PC-3 (cell line): ENCODE measurements around the gene CADM4. TPM values are rescaled to one million over a fixed set of nuclear protein-coding genes. Genes with fewer than 3 reads are reported as not detected.
"Not testable (repeated sequence)": the region's sequence is repeated elsewhere in the genome, so short reads cannot be mapped to it uniquely, and the experiment has no call there.

Experiments
- ATAC-seq: fragments of 200-7000 bp; cut with Tn5 transposase; 2 replicates; pipeline ENCODE4 v1.9.1; 2020; ENCODE audit warnings: mild to moderate bottlenecking, moderate library complexity
- BruUV-seq: library from RNA; stranded (reverse); fragments of 400-500 nt; replicated peaks from 2 replicates; lab custom pipeline; 2021; lab: Mats Ljungman, UMichigan
- CTCF ChIA-PET: fragments of 300-600 bp; sonication (Branson Sonifier 250); formaldehyde crosslinking; loops from one replicate; lab custom pipeline; 2022; ENCODE audit warnings: antibody characterized with exemption; lab: Charles Lee
- POLR2A ChIA-PET: fragments of 300-600 bp; sonication (Branson Sonifier 250); formaldehyde crosslinking; loops from one replicate; lab custom pipeline; 2022; ENCODE audit warnings: antibody characterized with exemption; ENCODE audit not compliant: unreplicated experiment; lab: Charles Lee
- DNase-seq: peaks from one replicate; pipeline ENCODE4 v3.0.0-alpha.2; 2015
- H2AFZ ChIP-seq: fragments of 300-600 bp; sonication (generic); 2 replicates; pipeline ENCODE4 v1.6.0; 2016; ENCODE audit warnings: antibody characterized with exemption, low read length
- H3F3A ChIP-seq: fragments of 300-600 bp; sonication (generic); one replicate; pipeline ENCODE4 v1.6.0; 2017; ENCODE audit warnings: antibody characterized with exemption, low read length, control low read depth, mild to moderate bottlenecking; ENCODE audit not compliant: unreplicated experiment
- H3K27ac ChIP-seq: fragments of 300-600 bp; sonication (generic); 2 replicates; pipeline ENCODE4 v1.5.1; 2016; ENCODE audit warnings: mild to moderate bottlenecking, low read length
- H3K27me3 ChIP-seq: fragments of 300-600 bp; sonication (generic); 2 replicates; pipeline ENCODE4 v1.6.1; 2016; ENCODE audit warnings: low read length, mixed read lengths
- H3K36me3 ChIP-seq: fragments of 300-600 bp; sonication (generic); 2 replicates; pipeline ENCODE4 v1.6.1; 2016; ENCODE audit warnings: low read depth, mixed run types, low read length, mixed read lengths
- H3K4me1 ChIP-seq: fragments of 300-600 bp; sonication (generic); 2 replicates; pipeline ENCODE4 v1.5.1; 2016; ENCODE audit warnings: low read length; ENCODE audit not compliant: insufficient read depth
- H3K4me2 ChIP-seq: fragments of 300-600 bp; sonication (generic); 2 replicates; pipeline ENCODE4 v1.6.0; 2016; ENCODE audit warnings: low read length
- H3K4me3 ChIP-seq: fragments of 300-600 bp; sonication (generic); 2 replicates; pipeline ENCODE4 v1.5.1; 2016; ENCODE audit warnings: mild to moderate bottlenecking, low read length, mixed read lengths
- H3K79me2 ChIP-seq: fragments of 300-600 bp; sonication (generic); 2 replicates; pipeline ENCODE4 v1.6.1; 2017; ENCODE audit warnings: low read length, mixed read lengths
- H3K9ac ChIP-seq: fragments of 300-600 bp; sonication (generic); 2 replicates; pipeline ENCODE4 v1.6.0; 2016; ENCODE audit warnings: mild to moderate bottlenecking, low read length
- H3K9me2 ChIP-seq: fragments of 300-600 bp; sonication (generic); replicated peaks from 2 replicates; pipeline ENCODE4 v1.6.1; 2016; ENCODE audit warnings: mixed run types, low read length, mixed read lengths
- H3K9me3 ChIP-seq: fragments of 300-600 bp; sonication (generic); 2 replicates; pipeline ENCODE4 v1.6.1; 2016; ENCODE audit warnings: low read length, mixed read lengths
- H4K20me1 ChIP-seq: fragments of 300-600 bp; sonication (generic); 2 replicates; pipeline ENCODE4 v1.6.1; 2016; ENCODE audit warnings: low read length, mixed read lengths
- CTCF ChIP-seq: fragments of 300-600 bp; sonication (generic); conservative IDR thresholded peaks from 2 replicates; pipeline ENCODE4 v1.5.1; 2017; ENCODE audit warnings: antibody characterized with exemption, low read depth, mild to moderate bottlenecking, low read length
- EZH2 ChIP-seq: fragments of 300-600 bp; sonication (generic); IDR thresholded peaks from one replicate; pipeline ENCODE4 v1.6.1; 2017; ENCODE audit warnings: antibody characterized with exemption, mild to moderate bottlenecking, low read length; ENCODE audit not compliant: unreplicated experiment
- EZH2phosphoT487 ChIP-seq: fragments of 300-600 bp; sonication (generic); IDR thresholded peaks from 2 replicates; pipeline ENCODE4 v1.6.1; 2018; ENCODE audit warnings: mild to moderate bottlenecking, antibody characterized with exemption, low read length, borderline replicate concordance
- intact Hi-C: fragments of 100-400 bp; cut with micrococcal nuclease; formaldehyde crosslinking; loops from 2 replicates; pipeline ENCODE4 v1.9.0; 2023
- total RNA-seq: library from RNA; depleted of rRNA; stranded (reverse); fragments of >200 nt; gene quantifications from 2 replicates; pipeline ENCODE4 v1.2.3, GENCODE V29; 2014

CADM4 gene
- total RNA-seq, 1 experiment from 2014 or later: 13.7 TPM

GRCh38 chr19:43636121-43636683, 3.4 kb downstream of the CADM4 start:
- no peak for TF ChIP-seq EZH2phosphoT487
- no peak for TF ChIP-seq EZH2
- no peak for TF ChIP-seq CTCF
- POLR2A ChIA-PET: no interaction called here
- intact Hi-C loops: no loop called here
- Histone ChIP-seq H3F3A (no peaks in the 10 kb centered on the region), H2AFZ (no peak overlapping the region), H3K4me1 (no peaks in the 10 kb centered on the region; the same call in 1 of the 2 replicates), H3K79me2 (no peaks in the 10 kb centered on the region), H3K27me3 (no peaks in the 10 kb centered on the region), H3K9me3 (no peaks in the 10 kb centered on the region), H3K4me3 (no peak overlapping the region), H3K4me2 (no peak overlapping the region), H3K9me2 (no peaks in the 10 kb centered on the region), H3K36me3 (no peaks in the 10 kb centered on the region), H4K20me1 (no peaks in the 10 kb centered on the region), H3K27ac (no peak overlapping the region), H3K9ac (no peak overlapping the region)
- ATAC-seq (no peak), DNase-seq (no peak)
- no TSS peak for BruUV-seq
- CTCF ChIA-PET: no interaction called here

- intact Hi-C loops, H2AFZ ChIP-seq, DNase-seq, H3F3A ChIP-seq, H3K4me2 ChIP-seq, BruUV-seq, H3K36me3 ChIP-seq, POLR2A ChIA-PET, H3K9me2 ChIP-seq, H3K4me1 ChIP-seq, H3K9ac ChIP-seq, CTCF ChIA-PET, H3K27me3 ChIP-seq, H3K9me3 ChIP-seq, H3K4me3 ChIP-seq, H3K27ac ChIP-seq, H3K79me2 ChIP-seq, H4K20me1 ChIP-seq, ATAC-seq: not testable (repeated sequence)
These were observed 4.1 kb downstream of the CADM4 start for GRCh38 chr19:43635561-43635940.

GRCh38 chr19:43634872-43635560, 4.6 kb downstream of the CADM4 start:
- no peaks in the 10 kb centered on the region for H3K79me2 ChIP-seq
- H3K9me2 ChIP-seq: no peaks in the 10 kb centered on the region
- H3K36me3 ChIP-seq: no peaks in the 10 kb centered on the region
- no peak overlapping the region for H3K27ac ChIP-seq
- CTCF ChIA-PET: interaction anchor here (0.5 kb wide), 1 partner anchor 107 kb away, joined by 5 read pairs; no protein-coding TSS in a partner anchor
- H3K9ac ChIP-seq: no peak overlapping the region
- no peaks in the 10 kb centered on the region; the same call in 1 of the 2 replicates for H3K4me1 ChIP-seq
- H2AFZ ChIP-seq: no peak overlapping the region
- intact Hi-C loops: no loop called here
- no peaks in the 10 kb centered on the region for H4K20me1 ChIP-seq
- H3F3A ChIP-seq: no peaks in the 10 kb centered on the region
- DNase-seq (no peak), ATAC-seq (no peak)
- H3K9me3 ChIP-seq: no peaks in the 10 kb centered on the region
- no peaks in the 10 kb centered on the region for H3K27me3 ChIP-seq
- no TSS peak for BruUV-seq
- TF ChIP-seq EZH2 (no peak), EZH2phosphoT487 (no peak)
- no peak overlapping the region for H3K4me3 ChIP-seq
- POLR2A ChIA-PET: no interaction called here
- H3K4me2 ChIP-seq: no peak overlapping the region
